RWPE2 (cell line): ENCODE results near the gene OSBPL10.
A peak's percentile ranks its signal among the peaks of the same experiment; 100 is the strongest.

Source experiments
- ATAC-seq: fragments of 200-7000 bp; cut with Tn5 transposase; 3 replicates; pipeline ENCODE4 v1.9.1; 2021; ENCODE audit warnings: low read depth
- DNase-seq: peaks from one replicate; pipeline ENCODE4 v3.0.0-alpha.2; 2020; ENCODE audit warnings: low spot score
- H3K27ac ChIP-seq: fragments of 450-650 bp; 2 replicates; pipeline ENCODE4 v1.5.1; 2017; ENCODE audit warnings: mild to moderate bottlenecking; ENCODE audit not compliant: poor library complexity, severe bottlenecking
- H3K27me3 ChIP-seq: fragments of 250-450 bp; sonication (Bioruptor Pico); 2 replicates; pipeline ENCODE4 v1.5.1; 2021; ENCODE audit warnings: mild to moderate bottlenecking, moderate library complexity; ENCODE audit not compliant: insufficient read depth, poor library complexity, severe bottlenecking
- H3K36me3 ChIP-seq: fragments of 250-450 bp; sonication (Bioruptor Pico); 2 replicates; pipeline ENCODE4 v1.5.1; 2020; ENCODE audit warnings: low read depth, mild to moderate bottlenecking, moderate library complexity
- H3K4me1 ChIP-seq: fragments of 250-450 bp; sonication (Bioruptor Pico); 2 replicates; pipeline ENCODE4 v1.5.1; 2021; ENCODE audit warnings: mild to moderate bottlenecking, moderate library complexity; ENCODE audit not compliant: insufficient read depth, poor library complexity, severe bottlenecking
- H3K4me3 ChIP-seq: fragments of 250-450 bp; sonication (Bioruptor Pico); 2 replicates; pipeline ENCODE4 v1.5.1; 2021; ENCODE audit warnings: mild to moderate bottlenecking, moderate library complexity; ENCODE audit not compliant: severe bottlenecking
- H3K9me3 ChIP-seq: fragments of 250-450 bp; sonication (Bioruptor Pico); 2 replicates; pipeline ENCODE4 v1.5.1; 2021; ENCODE audit warnings: mild to moderate bottlenecking, moderate library complexity; ENCODE audit not compliant: severe bottlenecking
- CTCF ChIP-seq: fragments of 450-650 bp; IDR thresholded peaks from one replicate; pipeline ENCODE4 v1.5.1; 2017; ENCODE audit warnings: mild to moderate bottlenecking, moderate library complexity; ENCODE audit not compliant: poor library complexity, severe bottlenecking

Gene OSBPL10

GRCh38 chr3:31768479-31769125, 212.5 kb downstream of the OSBPL10 start:
- Histone ChIP-seq H3K4me1 (peaks cover 8% of the 10 kb centered on the region), H3K36me3 (no peaks in the 10 kb centered on the region; the same call in 1 of the 2 replicates), H3K27me3 (no peaks in the 10 kb centered on the region), H3K27ac (no peak overlapping the region), H3K4me3 (no peak overlapping the region), H3K9me3 (no peaks in the 10 kb centered on the region)
- DNase-seq (no peak), ATAC-seq (no peak)
- TF ChIP-seq CTCF = peak; percentile 38

GRCh38 chr3:31767920-31768319, 213.1 kb downstream of the OSBPL10 start:
- Histone ChIP-seq H3K4me3 (no peak overlapping the region), H3K9me3 (no peaks in the 10 kb centered on the region), H3K27ac (no peak overlapping the region), H3K4me1 (peaks cover 5% of the 10 kb centered on the region), H3K36me3 (no peaks in the 10 kb centered on the region; the same call in 1 of the 2 replicates), H3K27me3 (no peaks in the 10 kb centered on the region)
- no peak for TF ChIP-seq CTCF
- ATAC-seq = no peak
- DNase-seq = no peak

DNA sequence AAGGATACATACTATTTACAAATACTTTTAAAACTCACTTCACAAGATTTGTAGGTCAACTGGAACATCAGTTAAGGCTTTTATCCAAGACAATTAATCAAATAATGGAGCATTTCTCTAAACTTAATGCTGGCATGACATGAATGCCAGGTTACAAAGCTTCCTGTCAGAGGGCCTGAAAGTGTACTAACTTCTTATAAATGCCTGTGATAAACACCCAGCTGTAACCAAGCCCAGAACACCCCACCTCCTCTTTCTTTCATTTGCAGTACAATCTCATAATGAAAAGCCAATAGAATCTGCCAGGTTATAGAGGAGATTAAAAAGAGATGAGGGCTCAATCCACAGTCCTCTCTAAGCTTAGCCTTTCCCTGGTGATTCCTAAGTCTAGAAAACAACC, 214.4 kb downstream of the OSBPL10 start:
- Histone ChIP-seq H3K36me3 (no peaks in the 10 kb centered on the region; the same call in 1 of the 2 replicates), H3K9me3 (no peaks in the 10 kb centered on the region), H3K4me3 (no peak overlapping the region), H3K27me3 (no peaks in the 10 kb centered on the region), H3K27ac (no peak overlapping the region), H3K4me1 (no peaks in the 10 kb centered on the region)
- ATAC-seq (no peak), DNase-seq (no peak)
- TF ChIP-seq CTCF = no peak

DNA sequence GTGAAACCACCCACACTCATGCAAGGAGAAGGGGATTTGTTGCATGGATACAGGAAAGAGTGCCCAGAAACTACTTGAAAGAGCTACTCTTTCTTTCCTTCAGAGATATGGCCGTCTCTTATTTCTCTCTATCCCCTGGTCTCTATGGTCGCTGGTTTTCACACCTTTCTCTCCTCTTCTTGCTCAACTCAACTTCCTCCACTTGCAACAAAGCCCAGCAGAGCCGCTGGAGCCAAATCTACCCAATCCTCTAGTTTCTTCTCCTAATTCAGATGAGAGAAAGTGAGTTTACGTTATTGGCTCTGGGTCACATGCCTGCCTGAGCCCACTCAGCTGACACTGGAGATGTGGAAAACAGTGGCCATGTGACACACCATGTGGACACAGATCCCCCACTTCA, 215.2 kb downstream of the OSBPL10 start:
- Histone ChIP-seq H3K27ac (no peak overlapping the region), H3K4me1 (no peaks in the 10 kb centered on the region)
- ATAC-seq = no peak

More for the DNA sequence above, 215.2 kb downstream of the OSBPL10 start:
- Histone ChIP-seq H3K36me3 (no peaks in the 10 kb centered on the region; the same call in 1 of the 2 replicates), H3K27me3 (no peaks in the 10 kb centered on the region), H3K4me3 (no peak overlapping the region), H3K9me3 (no peaks in the 10 kb centered on the region)
- TF ChIP-seq CTCF = no peak
- DNase-seq = no peak
